SU-DHL-6 (cell line): Measurements from ENCODE around the gene PET117.

ENCODE experiments used
- H2AFZ ChIP-seq: fragments of 200-600 bp; sonication (generic); 2 replicates; pipeline ENCODE4 v1.6.1; 2014; ENCODE audit warnings: low read depth, mild to moderate bottlenecking, moderate library complexity, mixed read lengths, antibody characterized with exemption, low read length; ENCODE audit not compliant: severe bottlenecking
- H3F3A ChIP-seq: fragments of 200-600 bp; shearing (Covaris generic); 2 replicates; pipeline ENCODE4 v1.6.0; 2016; ENCODE audit warnings: antibody characterized with exemption, mild to moderate bottlenecking; ENCODE audit not compliant: insufficient read depth
- H3K27ac ChIP-seq: fragments of 200-600 bp; sonication (generic); 2 replicates; pipeline ENCODE4 v1.5.1; 2016; ENCODE audit warnings: low read depth, mild to moderate bottlenecking, low read length, moderate library complexity, mixed read lengths
- H3K27me3 ChIP-seq: fragments of 200-600 bp; sonication (generic), shearing (Covaris generic); 2 replicates; pipeline ENCODE4 v1.6.0; 2014; ENCODE audit warnings: mild to moderate bottlenecking, low read length
- H3K36me3 ChIP-seq: fragments of 200-600 bp; sonication (generic); 2 replicates; pipeline ENCODE4 v1.6.1; 2014; ENCODE audit warnings: mild to moderate bottlenecking, low read length, mixed read lengths
- H3K4me2 ChIP-seq: fragments of 300-600, 200-600 bp; shearing (Covaris generic), sonication (generic); 2 replicates; pipeline ENCODE4 v1.6.0; 2014; ENCODE audit warnings: low read length, low read depth, mild to moderate bottlenecking; ENCODE audit not compliant: poor library complexity, severe bottlenecking
- H3K4me3 ChIP-seq: fragments of 200-600 bp; sonication (generic); 2 replicates; pipeline ENCODE4 v1.5.1; 2014; ENCODE audit warnings: antibody characterized with exemption, low read length, mild to moderate bottlenecking, mixed read lengths; ENCODE audit not compliant: insufficient read depth, poor library complexity, severe bottlenecking
- H3K79me2 ChIP-seq: fragments of 200-600 bp; sonication (generic); 2 replicates; pipeline ENCODE4 v1.6.1; 2014; ENCODE audit warnings: mild to moderate bottlenecking, low read length, moderate library complexity; ENCODE audit not compliant: insufficient read depth
- H3K9ac ChIP-seq: fragments of 200-600 bp; sonication (generic); 2 replicates; pipeline ENCODE4 v1.7.0; 2014; ENCODE audit warnings: mild to moderate bottlenecking, low read length
- H3K9me2 ChIP-seq: fragments of 200-600 bp; sonication (generic); replicated peaks from 2 replicates; pipeline ENCODE4 v1.6.1; 2014; ENCODE audit warnings: low read length; ENCODE audit not compliant: insufficient read depth
- H3K9me3 ChIP-seq: fragments of 200-600 bp; sonication (generic); 2 replicates; pipeline ENCODE4 v1.6.1; 2014; ENCODE audit warnings: low read length, mixed read lengths; ENCODE audit not compliant: insufficient read depth
- H4K20me1 ChIP-seq: fragments of 200-600 bp; sonication (generic); 2 replicates; pipeline ENCODE4 v1.6.1; 2014; ENCODE audit warnings: low read depth, mild to moderate bottlenecking, antibody characterized with exemption, low read length, moderate library complexity, mixed read lengths
- CTCF ChIP-seq: fragments of 200-600 bp; sonication (generic); IDR thresholded peaks from one replicate; pipeline ENCODE4 v1.5.1; 2017; ENCODE audit warnings: antibody characterized with exemption, mild to moderate bottlenecking, low read length, moderate library complexity; ENCODE audit not compliant: insufficient read depth, poor library complexity, severe bottlenecking
- EZH2phosphoT487 ChIP-seq: fragments of 200-600 bp; sonication (generic), shearing (Covaris generic); conservative IDR thresholded peaks from 2 replicates; pipeline ENCODE4 v1.6.1; 2018; ENCODE audit warnings: mild to moderate bottlenecking, antibody characterized with exemption, low read length, moderate library complexity, mixed read lengths

Gene PET117

GRCh38 chr20:18164356-18164755 is 26.7 kb downstream of the PET117 start:
- Histone ChIP-seq H4K20me1 (no peaks in the 10 kb centered on the region), H3K79me2 (peaks cover 14% of the 10 kb centered on the region), H3K4me2 (no peak overlapping the region), H3F3A (no peaks in the 10 kb centered on the region), H3K9me2 (no peaks in the 10 kb centered on the region), H3K36me3 (peaks cover 14% of the 10 kb centered on the region; the same call in 1 of the 2 replicates), H3K27me3 (no peaks in the 10 kb centered on the region), H2AFZ (no peak overlapping the region), H3K4me3 (no peak overlapping the region), H3K9ac (no peak overlapping the region), H3K27ac (no peak overlapping the region), H3K9me3 (no peaks in the 10 kb centered on the region)
- no peak for TF ChIP-seq EZH2phosphoT487
- TF ChIP-seq CTCF: no peak

GRCh38 chr20:18165553-18165952 is 27.9 kb downstream of the PET117 start:
- Histone ChIP-seq H3K27me3 (no peaks in the 10 kb centered on the region), H3K9ac (no peak overlapping the region), H4K20me1 (no peaks in the 10 kb centered on the region), H3K27ac (no peak overlapping the region), H3K4me3 (no peak overlapping the region), H3K79me2 (peaks cover 21% of the 10 kb centered on the region), H3K36me3 (peaks cover 14% of the 10 kb centered on the region; the same call in 1 of the 2 replicates), H3K9me2 (no peaks in the 10 kb centered on the region), H2AFZ (no peak overlapping the region), H3K4me2 (no peak overlapping the region), H3F3A (no peaks in the 10 kb centered on the region), H3K9me3 (no peaks in the 10 kb centered on the region)
- no peak for TF ChIP-seq CTCF
- TF ChIP-seq EZH2phosphoT487: no peak

GRCh38 chr20:18166241-18166881 is 28.7 kb downstream of the PET117 start:
- no peak overlapping the region for H3K27ac ChIP-seq
- TF ChIP-seq CTCF (no peak), EZH2phosphoT487 (no peak)

More at GRCh38 chr20:18166241-18166881, 28.7 kb downstream of the PET117 start:
- Histone ChIP-seq H3K27me3 (no peaks in the 10 kb centered on the region), H3F3A (no peaks in the 10 kb centered on the region), H3K9me2 (no peaks in the 10 kb centered on the region), H4K20me1 (no peaks in the 10 kb centered on the region), H3K79me2 (peaks cover 21% of the 10 kb centered on the region), H3K36me3 (peaks cover 14% of the 10 kb centered on the region; the same call in 1 of the 2 replicates), H3K4me3 (no peak overlapping the region), H3K9me3 (no peaks in the 10 kb centered on the region), H3K4me2 (no peak overlapping the region), H3K9ac (no peak overlapping the region), H2AFZ (no peak overlapping the region)
